ENCODE measurements around the gene ABTB2. TPM values are rescaled to one million over a fixed set of nuclear protein-coding genes. Genes with fewer than 3 reads are reported as not detected.

Gene ABTB2
- total RNA-seq, 1 experiment from 2014 or later, result 3.1 TPM

DNA sequence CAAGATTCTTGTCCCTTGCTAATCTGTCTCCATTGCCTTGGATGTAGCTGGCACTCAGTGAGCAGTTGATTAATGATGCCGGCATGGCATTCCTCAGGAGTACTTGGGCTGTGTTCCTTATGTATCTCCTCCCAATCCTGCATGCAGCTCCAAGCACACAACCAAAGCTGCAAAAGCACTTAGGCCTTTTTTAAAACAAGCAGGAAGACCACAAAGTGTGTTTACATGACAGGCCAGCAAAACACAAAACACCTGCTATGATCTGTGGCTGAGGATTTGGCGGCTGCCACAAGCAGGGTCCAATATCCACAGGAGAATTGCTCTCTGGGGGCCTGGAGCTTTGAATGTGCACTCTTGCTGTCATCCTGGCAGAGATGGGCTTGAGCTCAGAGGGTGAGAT, 8.9 kb downstream of the ABTB2 start:
- ChIA-PET CTCF (interaction anchor here (1.0 to 5.9 kb wide), 4 partner anchors 9 to 175 kb away, joined by 4 to 37 read pairs (median 12); partner anchors contain the start of gene ABTB2), POLR2A (no interaction called here)
- Mint-ChIP-seq H3K27me3 (ENCODE audit: insufficient read depth, unreplicated experiment) (no peaks in the 10 kb centered on the region), H3K9me3 (ENCODE audit: unreplicated experiment) (no peaks in the 10 kb centered on the region), H3K36me3 (ENCODE audit: insufficient read depth, unreplicated experiment) (no peaks in the 10 kb centered on the region), H3K4me1 (ENCODE audit: insufficient read depth, unreplicated experiment) (peaks cover 20% of the 10 kb centered on the region), H3K27ac (ENCODE audit: low read depth, unreplicated experiment) (no peak overlapping the region), H3K4me3 (ENCODE audit: unreplicated experiment) (no peak overlapping the region)
- TF ChIP-seq, protein P1, sequence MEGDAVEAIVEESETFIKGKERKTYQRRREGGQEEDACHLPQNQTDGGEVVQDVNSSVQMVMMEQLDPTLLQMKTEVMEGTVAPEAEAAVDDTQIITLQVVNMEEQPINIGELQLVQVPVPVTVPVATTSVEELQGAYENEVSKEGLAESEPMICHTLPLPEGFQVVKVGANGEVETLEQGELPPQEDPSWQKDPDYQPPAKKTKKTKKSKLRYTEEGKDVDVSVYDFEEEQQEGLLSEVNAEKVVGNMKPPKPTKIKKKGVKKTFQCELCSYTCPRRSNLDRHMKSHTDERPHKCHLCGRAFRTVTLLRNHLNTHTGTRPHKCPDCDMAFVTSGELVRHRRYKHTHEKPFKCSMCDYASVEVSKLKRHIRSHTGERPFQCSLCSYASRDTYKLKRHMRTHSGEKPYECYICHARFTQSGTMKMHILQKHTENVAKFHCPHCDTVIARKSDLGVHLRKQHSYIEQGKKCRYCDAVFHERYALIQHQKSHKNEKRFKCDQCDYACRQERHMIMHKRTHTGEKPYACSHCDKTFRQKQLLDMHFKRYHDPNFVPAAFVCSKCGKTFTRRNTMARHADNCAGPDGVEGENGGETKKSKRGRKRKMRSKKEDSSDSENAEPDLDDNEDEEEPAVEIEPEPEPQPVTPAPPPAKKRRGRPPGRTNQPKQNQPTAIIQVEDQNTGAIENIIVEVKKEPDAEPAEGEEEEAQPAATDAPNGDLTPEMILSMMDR (IDR thresholded peaks at IDR 0.05; ENCODE audit: unreplicated experiment), result no peak
- BruUV-seq (replicated peaks), result no TSS peak
- intact Hi-C loops (cut with micrococcal nuclease), result no loop called here
- no peak for DNase-seq (ENCODE audit: unreplicated experiment)

- DNase-seq (ENCODE audit: unreplicated experiment), result no peak
- TF ChIP-seq, protein P1 (IDR thresholded peaks at IDR 0.05; ENCODE audit: unreplicated experiment), result no peak
- BruUV-seq (replicated peaks), result no TSS peak
- Mint-ChIP-seq H3K4me1 (ENCODE audit: insufficient read depth, unreplicated experiment) (peaks cover 20% of the 10 kb centered on the region), H3K4me3 (ENCODE audit: unreplicated experiment) (no peak overlapping the region), H3K36me3 (ENCODE audit: insufficient read depth, unreplicated experiment) (no peaks in the 10 kb centered on the region), H3K27ac (ENCODE audit: low read depth, unreplicated experiment) (no peak overlapping the region), H3K27me3 (ENCODE audit: insufficient read depth, unreplicated experiment) (no peaks in the 10 kb centered on the region), H3K9me3 (ENCODE audit: unreplicated experiment) (no peaks in the 10 kb centered on the region)
- CTCF ChIA-PET, result interaction anchor here (0.6 to 5.9 kb wide), 6 partner anchors 10 to 174 kb away, joined by 3 to 37 read pairs (median 6); partner anchors contain the start of gene ABTB2
- POLR2A ChIA-PET, result interaction anchor here (0.8 to 1.2 kb wide), 2 partner anchors 9 to 167 kb away, joined by 3 to 4 read pairs; partner anchors contain the start of gene ABTB2
- intact Hi-C loops (cut with micrococcal nuclease), result no loop called here
Measured at GRCh38 chr11:34348096-34348495, 9.7 kb downstream of the ABTB2 start.

- no peaks in the 10 kb centered on the region for H3K9me3 Mint-ChIP-seq (ENCODE audit: unreplicated experiment)
- H3K27ac Mint-ChIP-seq (ENCODE audit: low read depth, unreplicated experiment), result no peak overlapping the region
- H3K27me3 Mint-ChIP-seq (ENCODE audit: insufficient read depth, unreplicated experiment), result no peaks in the 10 kb centered on the region
- intact Hi-C loops (cut with micrococcal nuclease), result no loop called here
- TF ChIP-seq, protein P1 (IDR thresholded peaks at IDR 0.05; ENCODE audit: unreplicated experiment), result no peak
- POLR2A ChIA-PET, result interaction anchor here (0.6 to 1.3 kb wide), 4 partner anchors 117 to 571 kb away, joined by 3 to 4 read pairs (median 3); no protein-coding TSS in a partner anchor
- no peak overlapping the region for H3K4me3 Mint-ChIP-seq (ENCODE audit: unreplicated experiment)
- peaks cover 25% of the 10 kb centered on the region for H3K4me1 Mint-ChIP-seq (ENCODE audit: insufficient read depth, unreplicated experiment)
- peak; percentile 49 for DNase-seq (ENCODE audit: unreplicated experiment)
- no peaks in the 10 kb centered on the region for H3K36me3 Mint-ChIP-seq (ENCODE audit: insufficient read depth, unreplicated experiment)
- BruUV-seq (replicated peaks), result no TSS peak
- CTCF ChIA-PET, result interaction anchor here (0.5 to 5.9 kb wide), 5 partner anchors 11 to 172 kb away, joined by 3 to 37 read pairs (median 3); partner anchors contain the start of gene ABTB2
Measured at GRCh38 chr11:34346551-34346950, 11.3 kb downstream of the ABTB2 start.

- no peak overlapping the region for H3K4me3 Mint-ChIP-seq (ENCODE audit: unreplicated experiment)
- no peaks in the 10 kb centered on the region for H3K36me3 Mint-ChIP-seq (ENCODE audit: insufficient read depth, unreplicated experiment)
- peaks cover 25% of the 10 kb centered on the region for H3K4me1 Mint-ChIP-seq (ENCODE audit: insufficient read depth, unreplicated experiment)
- intact Hi-C loops (cut with micrococcal nuclease), result no loop called here
- TF ChIP-seq, protein P1 (IDR thresholded peaks at IDR 0.05; ENCODE audit: unreplicated experiment), result no peak
- no peaks in the 10 kb centered on the region for H3K27me3 Mint-ChIP-seq (ENCODE audit: insufficient read depth, unreplicated experiment)
- BruUV-seq (replicated peaks), result no TSS peak
- ChIA-PET POLR2A (interaction anchor here (0.6 to 1.3 kb wide), 5 partner anchors 10 to 571 kb away, joined by 3 to 5 read pairs (median 3); no protein-coding TSS in a partner anchor), CTCF (interaction anchor here (0.5 to 5.9 kb wide), 6 partner anchors 12 to 348 kb away, joined by 3 to 37 read pairs (median 4); partner anchors contain the start of gene ABTB2)
- H3K9me3 Mint-ChIP-seq (ENCODE audit: unreplicated experiment), result no peaks in the 10 kb centered on the region
- H3K27ac Mint-ChIP-seq (ENCODE audit: low read depth, unreplicated experiment), result no peak overlapping the region
- DNase-seq (ENCODE audit: unreplicated experiment), result no peak
Measured at GRCh38 chr11:34345991-34346480, 11.8 kb downstream of the ABTB2 start.

Measured in MCF 10A (cell line).